HUES6 (cell line): ENCODE results near the gene MBNL2.

Experiments used
- H3K27ac ChIP-seq: 2 replicates; pipeline ENCODE4 v1.7.0; 2013; ENCODE audit warnings: low read depth, mild to moderate bottlenecking, low read length, inconsistent platforms
- H3K27me3 ChIP-seq: 2 replicates; pipeline ENCODE4 v1.6.1; 2013; ENCODE audit warnings: low read length; ENCODE audit not compliant: control insufficient read depth, insufficient read depth
- H3K36me3 ChIP-seq: 2 replicates; pipeline ENCODE4 v1.6.1; 2013; ENCODE audit warnings: low read length; ENCODE audit not compliant: control insufficient read depth, insufficient read depth
- H3K4me1 ChIP-seq: 2 replicates; pipeline ENCODE4 v1.6.1; 2013; ENCODE audit warnings: low read length; ENCODE audit not compliant: control insufficient read depth, insufficient read depth
- H3K4me3 ChIP-seq: 2 replicates; pipeline ENCODE4 v1.5.1; 2013; ENCODE audit warnings: low read depth, low read length
- H3K9ac ChIP-seq: one replicate; pipeline ENCODE4 v1.6.1; 2013; ENCODE audit warnings: mild to moderate bottlenecking, low read length
- H3K9me3 ChIP-seq: 2 replicates; pipeline ENCODE4 v1.6.1; 2013; ENCODE audit warnings: low read depth, low read length; ENCODE audit not compliant: control insufficient read depth, insufficient read depth

MBNL2 gene

DNA sequence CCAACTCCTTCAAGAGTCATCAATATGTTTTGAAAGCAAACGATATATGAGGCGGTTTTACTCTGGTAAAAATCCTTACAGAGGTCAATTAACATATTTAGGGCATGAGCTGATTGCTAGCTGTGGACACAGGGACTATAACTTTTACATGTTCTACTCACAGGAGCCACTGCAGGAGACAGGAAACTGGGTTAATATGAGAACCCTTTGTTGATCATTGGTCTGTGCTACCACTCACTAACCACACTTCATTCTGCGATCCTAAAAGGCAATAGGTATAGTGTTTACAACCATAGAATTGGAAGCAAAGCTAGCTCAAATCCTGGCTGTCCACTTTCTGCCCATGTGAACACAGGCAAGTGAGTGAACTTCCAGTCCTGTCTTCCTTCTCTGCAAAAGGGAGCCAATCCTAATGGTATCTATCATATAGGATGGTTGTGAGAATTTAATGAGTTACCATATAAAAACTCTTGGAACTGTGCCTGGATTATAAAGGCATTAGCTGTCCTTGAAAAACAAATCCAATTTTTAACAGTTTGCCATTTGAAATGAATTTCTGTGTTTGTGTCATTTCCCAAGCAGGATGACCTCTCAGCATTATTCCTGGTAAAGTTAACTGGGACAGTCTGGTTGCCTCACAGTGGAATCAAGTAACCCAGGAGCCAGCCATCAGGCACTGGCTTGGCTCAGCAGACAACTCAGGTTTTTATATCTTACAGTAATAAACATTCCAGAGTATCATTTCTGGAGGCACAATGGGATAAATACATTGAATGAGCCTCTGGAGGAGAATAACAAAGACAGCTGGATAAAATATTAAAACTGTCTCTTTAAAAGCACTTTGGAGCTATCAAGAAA, 182.0 kb downstream of the MBNL2 start:
- H3K4me1 ChIP-seq: no peaks in the 10 kb centered on the region
- no peak overlapping the region for H3K4me3 ChIP-seq
- no peaks in the 10 kb centered on the region for H3K9me3 ChIP-seq
- H3K27ac ChIP-seq: no peak overlapping the region
- no peaks in the 10 kb centered on the region for H3K27me3 ChIP-seq
- no peaks in the 10 kb centered on the region for H3K36me3 ChIP-seq
- no peak overlapping the region for H3K9ac ChIP-seq

DNA sequence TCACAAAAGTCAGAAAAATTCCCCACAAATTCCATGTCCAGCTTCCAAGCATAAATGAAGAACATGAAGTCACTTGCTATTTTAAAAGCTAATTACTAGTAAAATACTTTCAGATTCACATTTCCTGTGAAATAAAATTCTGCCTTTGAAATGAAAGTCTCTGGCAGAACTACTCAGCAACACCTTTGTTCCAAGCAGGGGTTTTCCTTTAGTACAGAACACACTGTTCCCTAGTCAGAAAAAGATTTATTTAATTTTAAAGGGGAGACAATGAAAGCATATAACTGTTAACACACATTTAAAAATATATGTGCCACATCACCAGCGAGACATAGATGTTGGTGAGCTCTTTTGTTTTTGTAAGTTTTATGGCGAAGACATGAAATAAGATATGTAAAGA, 185.4 kb downstream of the MBNL2 start:
- Histone ChIP-seq H3K9ac (no peak overlapping the region), H3K4me1 (no peaks in the 10 kb centered on the region), H3K4me3 (no peak overlapping the region), H3K27ac (no peak overlapping the region), H3K27me3 (no peaks in the 10 kb centered on the region), H3K9me3 (no peaks in the 10 kb centered on the region), H3K36me3 (no peaks in the 10 kb centered on the region)

DNA sequence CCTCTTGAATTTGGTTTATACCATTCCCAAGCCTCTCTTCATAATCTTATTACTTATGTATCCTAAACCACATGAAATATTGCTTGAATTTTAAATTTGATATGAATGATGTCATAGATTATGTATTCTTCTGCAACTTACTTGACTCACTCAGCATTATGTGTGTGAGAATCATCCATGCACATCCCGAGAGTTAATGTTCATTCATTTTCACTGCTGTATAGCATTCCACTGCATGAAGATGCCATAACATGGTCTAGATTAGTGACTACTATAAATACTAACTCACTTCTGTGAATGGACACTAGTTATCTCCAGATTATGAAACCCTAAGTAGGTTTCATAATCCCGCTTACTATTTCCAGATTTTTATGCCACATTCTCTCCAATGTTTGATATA, 186.8 kb downstream of the MBNL2 start:
- H3K27me3 ChIP-seq: no peaks in the 10 kb centered on the region
- no peak overlapping the region for H3K4me3 ChIP-seq
- H3K9me3 ChIP-seq: no peaks in the 10 kb centered on the region
- H3K9ac ChIP-seq: no peak overlapping the region
- H3K27ac ChIP-seq: no peak overlapping the region
- 0 out of 2 replicates have a peak, but pooled peaks cover 5% of the 10 kb centered on the region for H3K4me1 ChIP-seq
- H3K36me3 ChIP-seq: no peaks in the 10 kb centered on the region

DNA sequence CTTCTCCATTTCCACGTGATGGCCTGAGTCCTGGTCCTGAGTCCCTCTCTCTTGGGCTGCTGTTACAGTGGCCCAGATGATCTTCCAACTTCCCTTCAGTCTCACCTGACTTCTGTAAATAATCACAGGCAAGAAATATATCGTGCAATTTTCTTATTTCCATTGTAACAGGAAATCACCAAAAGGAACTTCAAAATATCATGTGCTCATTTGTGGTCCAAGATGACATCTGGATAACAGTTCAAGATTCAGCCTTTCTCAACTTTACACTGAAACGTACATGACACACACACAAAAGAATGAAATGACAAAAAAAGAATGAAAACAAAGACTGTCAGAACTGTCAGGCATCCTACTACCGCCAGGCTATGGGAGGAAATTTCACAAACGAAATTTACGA, 189.9 kb downstream of the MBNL2 start:
- H3K9me3 ChIP-seq: no peaks in the 10 kb centered on the region
- no peaks in the 10 kb centered on the region for H3K27me3 ChIP-seq
- no peak overlapping the region for H3K4me3 ChIP-seq
- H3K27ac ChIP-seq: no peak overlapping the region
- H3K4me1 ChIP-seq: 0 out of 2 replicates have a peak, but pooled peaks cover 7% of the 10 kb centered on the region
- H3K9ac ChIP-seq: no peak overlapping the region
- H3K36me3 ChIP-seq: no peaks in the 10 kb centered on the region

DNA sequence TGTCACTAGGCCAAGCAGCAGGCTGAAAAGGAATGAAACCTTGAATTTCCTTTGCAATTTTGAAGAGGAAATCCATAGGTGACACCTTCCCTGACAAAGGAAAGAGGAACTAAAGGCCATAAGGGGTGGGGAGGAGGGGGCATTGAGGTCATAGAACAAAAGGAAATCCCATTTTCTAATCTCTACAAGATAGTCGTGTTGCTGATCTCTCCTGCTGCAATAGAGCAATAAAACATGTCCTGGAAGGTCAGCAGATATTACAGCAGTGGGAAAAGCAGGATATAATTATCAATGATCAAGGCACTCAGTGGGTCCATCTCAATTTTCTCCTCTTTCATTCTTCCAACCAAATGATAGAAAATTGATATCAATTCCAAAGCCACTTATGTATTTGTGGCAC, 191.6 kb downstream of the MBNL2 start:
- H3K4me3 ChIP-seq: no peak overlapping the region
- H3K9me3 ChIP-seq: no peaks in the 10 kb centered on the region
- 0 out of 2 replicates have a peak, but pooled peaks cover 7% of the 10 kb centered on the region for H3K4me1 ChIP-seq
- no peaks in the 10 kb centered on the region for H3K36me3 ChIP-seq
- H3K9ac ChIP-seq: no peak overlapping the region
- no peak overlapping the region for H3K27ac ChIP-seq
- H3K27me3 ChIP-seq: no peaks in the 10 kb centered on the region

DNA sequence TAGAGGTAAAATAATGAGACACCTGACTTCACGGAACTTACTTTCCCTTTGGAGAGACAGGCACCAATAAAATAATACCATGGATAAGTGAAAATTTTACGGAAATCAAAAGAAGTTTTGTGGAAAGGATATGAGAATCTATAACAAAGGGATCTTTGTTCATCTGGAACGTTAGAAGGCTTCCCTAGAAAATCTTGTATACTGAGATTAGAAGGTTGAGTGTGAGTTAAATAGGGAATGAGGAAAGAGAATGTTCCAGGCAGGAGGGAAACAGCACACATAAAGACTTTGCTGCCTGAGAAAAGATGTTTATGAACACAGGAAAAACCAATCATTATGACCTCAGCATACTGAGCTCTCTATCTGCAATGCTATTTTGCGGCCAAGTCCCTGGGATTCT, 192.3 kb downstream of the MBNL2 start:
- H3K36me3 ChIP-seq: no peaks in the 10 kb centered on the region
- H3K27ac ChIP-seq: no peak overlapping the region
- H3K27me3 ChIP-seq: no peaks in the 10 kb centered on the region
- H3K9ac ChIP-seq: no peak overlapping the region
- H3K4me3 ChIP-seq: no peak overlapping the region
- 0 out of 2 replicates have a peak, but pooled peaks cover 7% of the 10 kb centered on the region for H3K4me1 ChIP-seq
- no peaks in the 10 kb centered on the region for H3K9me3 ChIP-seq

DNA sequence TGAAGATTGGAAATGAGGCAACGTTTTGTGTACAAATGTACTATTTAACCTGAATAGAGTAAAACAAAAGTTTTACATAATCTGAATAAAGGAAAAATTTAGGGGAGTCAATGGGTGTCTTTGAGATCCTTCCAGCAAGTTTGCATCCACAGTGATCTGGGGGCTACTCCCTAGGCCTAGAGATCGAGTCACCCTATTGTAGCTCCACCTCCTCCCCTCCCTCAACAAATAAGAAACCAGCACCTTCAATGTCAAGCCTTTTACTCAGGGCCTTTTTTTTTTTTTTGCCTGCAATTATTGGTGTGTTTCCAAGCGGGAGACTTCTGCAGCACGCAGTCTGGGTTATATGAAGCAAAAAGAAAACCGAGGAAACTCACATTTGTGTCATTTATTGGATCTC, 195.6 kb downstream of the MBNL2 start:
- Histone ChIP-seq H3K4me3 (no peak overlapping the region), H3K4me1 (0 out of 2 replicates have a peak, but pooled peaks cover 7% of the 10 kb centered on the region), H3K9ac (no peak overlapping the region), H3K27ac (no peak overlapping the region), H3K36me3 (no peaks in the 10 kb centered on the region), H3K27me3 (no peaks in the 10 kb centered on the region), H3K9me3 (no peaks in the 10 kb centered on the region)

DNA sequence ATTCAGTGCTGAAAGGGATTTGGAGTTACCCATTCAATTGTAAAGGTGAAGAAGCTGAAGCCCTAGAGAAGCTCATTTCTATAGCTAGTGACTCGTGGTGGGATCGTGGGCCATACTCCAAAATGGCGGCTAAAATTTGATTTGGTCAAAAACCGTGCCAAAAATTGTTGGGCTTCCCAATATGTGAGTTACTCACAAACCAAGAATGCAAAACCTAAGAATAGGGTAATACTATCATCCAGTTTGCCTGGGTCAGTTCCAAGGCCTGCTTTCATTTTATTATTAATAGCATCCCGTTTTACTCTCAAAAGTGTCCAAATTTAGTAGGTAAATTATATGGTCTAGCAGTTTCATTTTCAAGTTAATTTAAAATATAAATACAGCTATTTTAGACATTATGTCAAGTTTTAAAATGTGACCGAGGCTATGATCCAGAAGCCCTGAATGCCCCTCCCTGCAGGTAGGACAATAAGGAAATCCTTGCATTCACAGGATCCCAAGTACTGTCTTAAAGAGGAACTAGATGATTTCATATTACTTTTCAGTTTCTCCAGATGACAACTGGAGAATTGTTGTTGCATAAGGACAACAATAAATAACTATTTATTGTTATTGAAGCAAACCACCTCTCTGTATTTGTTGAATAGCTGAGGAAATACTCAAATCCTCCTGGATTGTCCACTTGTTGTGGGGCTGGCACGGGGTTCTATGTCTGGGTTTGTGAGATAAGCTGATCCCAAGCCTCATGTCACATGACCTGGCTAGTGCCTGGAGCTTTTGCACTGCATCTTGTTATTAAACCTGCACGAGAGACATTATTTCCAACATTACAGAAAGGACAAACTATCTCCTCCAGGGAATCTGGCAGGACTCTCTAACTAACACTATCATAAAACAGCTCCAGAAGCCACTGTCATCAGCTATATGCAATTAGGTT, 200.3 kb downstream of the MBNL2 start:
- no peaks in the 10 kb centered on the region for H3K27me3 ChIP-seq
- H3K4me3 ChIP-seq: no peak overlapping the region
- no peaks in the 10 kb centered on the region for H3K36me3 ChIP-seq
- H3K4me1 ChIP-seq: no peaks in the 10 kb centered on the region
- no peak overlapping the region for H3K27ac ChIP-seq
- no peaks in the 10 kb centered on the region for H3K9me3 ChIP-seq
- H3K9ac ChIP-seq: no peak overlapping the region

DNA sequence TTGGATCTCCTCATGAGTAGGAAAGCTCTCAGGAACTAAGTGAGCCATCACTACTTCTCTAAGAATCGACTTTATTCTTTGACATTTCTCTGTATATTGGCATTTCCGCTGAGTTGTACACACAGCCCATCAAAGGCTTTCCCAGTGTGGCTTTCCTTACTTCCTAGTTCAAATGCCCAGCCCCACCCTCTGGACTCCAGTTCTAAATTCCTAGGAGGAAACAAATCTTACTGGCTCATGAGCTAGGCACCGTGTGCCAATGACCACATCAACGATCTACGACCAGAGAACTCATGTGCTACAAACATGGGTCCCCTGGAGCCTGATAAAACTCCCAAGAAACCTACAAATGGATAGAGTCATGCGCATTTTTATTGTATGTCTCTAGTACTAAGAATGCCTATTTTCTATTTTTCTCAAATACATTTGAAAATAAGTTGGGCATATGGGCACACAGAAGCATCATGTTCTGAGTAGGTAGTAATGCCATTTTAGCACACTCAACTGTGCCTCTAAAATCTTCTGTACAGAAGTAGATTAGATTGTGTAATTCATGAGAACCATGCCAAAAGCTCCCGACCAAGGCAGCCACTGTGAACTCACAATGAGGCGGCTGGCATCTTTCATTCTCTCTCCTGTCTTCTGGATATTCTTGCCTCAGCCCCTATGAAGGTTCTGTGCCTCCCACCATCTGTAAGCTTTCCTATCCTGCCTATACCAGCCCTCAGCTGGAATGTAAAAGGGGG, 201.3 kb downstream of the MBNL2 start:
- H3K4me3 ChIP-seq: no peak overlapping the region
- no peaks in the 10 kb centered on the region for H3K9me3 ChIP-seq
- no peaks in the 10 kb centered on the region for H3K27me3 ChIP-seq
- H3K36me3 ChIP-seq: no peaks in the 10 kb centered on the region
- H3K9ac ChIP-seq: no peak overlapping the region
- no peaks in the 10 kb centered on the region for H3K4me1 ChIP-seq
- no peak overlapping the region for H3K27ac ChIP-seq

DNA sequence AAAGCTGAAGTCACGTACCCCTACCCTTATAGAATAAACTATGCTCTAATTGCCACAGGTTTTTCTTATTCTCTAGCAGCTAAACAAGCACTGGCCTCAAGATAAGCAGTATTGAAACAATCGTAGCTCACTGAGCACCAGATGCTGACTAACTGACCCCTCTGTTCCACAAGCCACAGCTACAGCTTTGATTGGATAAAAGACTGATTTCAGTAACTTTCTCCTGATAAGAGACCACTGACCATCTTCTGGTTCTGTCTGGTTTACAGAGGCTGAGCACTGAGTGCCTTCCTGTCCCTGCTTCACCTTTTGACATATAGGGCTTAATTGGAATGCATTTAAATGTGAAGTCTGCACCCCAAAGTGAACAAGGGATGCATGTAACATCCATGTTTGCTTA, 203.5 kb downstream of the MBNL2 start:
- Histone ChIP-seq H3K9me3 (no peaks in the 10 kb centered on the region), H3K4me3 (no peak overlapping the region), H3K9ac (no peak overlapping the region), H3K4me1 (no peaks in the 10 kb centered on the region), H3K27ac (no peak overlapping the region), H3K36me3 (no peaks in the 10 kb centered on the region), H3K27me3 (no peaks in the 10 kb centered on the region)
